Stimulated activated CD8-positive, alpha-beta memory T cell treated with anti-CD3 and anti-CD28 coated beads, Interleukin-15, amount 100 ng/mL, for 48 hours (primary cell): ENCODE measurements around the gene ZNF568.

Source experiments
- DNase-seq, 2 donors: peaks; one replicate each; pipeline ENCODE4 v3.0.0-alpha.2; 2020; ENCODE audit warnings: low read depth in 2 of 2

The ZNF568 gene

DNA sequence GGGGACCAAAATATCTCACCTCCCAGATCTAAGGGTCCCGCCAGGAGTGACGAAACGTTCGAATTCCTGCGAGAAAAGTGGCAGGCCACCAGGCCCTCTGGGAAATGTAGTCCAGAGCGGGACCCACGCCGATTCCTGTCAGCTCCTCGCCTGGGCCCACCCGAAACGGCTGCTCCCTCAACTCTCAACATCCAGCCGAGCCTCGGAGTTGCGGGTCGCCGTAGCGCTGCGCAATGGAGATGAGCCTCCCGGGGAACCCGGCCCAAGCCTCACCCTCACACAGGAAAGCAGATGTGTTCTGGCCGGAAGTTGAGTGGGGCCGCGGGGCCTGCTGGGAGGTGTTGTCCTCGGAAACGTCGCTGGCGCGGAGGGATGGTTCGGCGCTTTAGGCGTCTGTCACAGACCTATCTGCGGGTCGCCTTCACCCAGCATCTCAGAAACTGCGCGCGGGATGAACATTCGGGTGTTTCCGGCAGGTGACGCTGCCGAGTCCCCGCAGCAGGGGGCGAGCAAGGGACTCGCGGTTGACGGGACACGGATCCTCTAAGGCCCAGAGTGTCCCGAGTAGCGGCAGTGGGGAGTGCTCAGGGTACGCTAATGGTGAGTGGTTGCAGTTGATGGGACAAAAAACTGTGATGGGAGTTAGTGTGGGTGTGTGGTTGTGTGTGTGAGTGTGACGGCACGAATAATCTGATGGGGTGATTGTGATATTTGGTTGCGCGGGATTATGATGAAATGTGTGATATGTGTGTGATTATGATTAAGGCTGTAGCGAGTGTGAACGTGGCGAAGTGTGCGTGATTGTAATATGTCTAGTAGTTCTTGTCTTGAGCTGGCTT is at the start of gene ZNF568, which contains the start of gene ZNF829:
TSS of gene ZNF568 (plus strand) at position 341 of the 839 bp plus-strand sequence. CDS start 6,439 bp downstream, outside the sequence.
TSS of gene ZNF829 (minus strand) at position 300 of the 839 bp plus-strand sequence. CDS start 1,124 bp downstream, outside the sequence.
- DNase-seq, result peak; percentile 80 to 88

DNA sequence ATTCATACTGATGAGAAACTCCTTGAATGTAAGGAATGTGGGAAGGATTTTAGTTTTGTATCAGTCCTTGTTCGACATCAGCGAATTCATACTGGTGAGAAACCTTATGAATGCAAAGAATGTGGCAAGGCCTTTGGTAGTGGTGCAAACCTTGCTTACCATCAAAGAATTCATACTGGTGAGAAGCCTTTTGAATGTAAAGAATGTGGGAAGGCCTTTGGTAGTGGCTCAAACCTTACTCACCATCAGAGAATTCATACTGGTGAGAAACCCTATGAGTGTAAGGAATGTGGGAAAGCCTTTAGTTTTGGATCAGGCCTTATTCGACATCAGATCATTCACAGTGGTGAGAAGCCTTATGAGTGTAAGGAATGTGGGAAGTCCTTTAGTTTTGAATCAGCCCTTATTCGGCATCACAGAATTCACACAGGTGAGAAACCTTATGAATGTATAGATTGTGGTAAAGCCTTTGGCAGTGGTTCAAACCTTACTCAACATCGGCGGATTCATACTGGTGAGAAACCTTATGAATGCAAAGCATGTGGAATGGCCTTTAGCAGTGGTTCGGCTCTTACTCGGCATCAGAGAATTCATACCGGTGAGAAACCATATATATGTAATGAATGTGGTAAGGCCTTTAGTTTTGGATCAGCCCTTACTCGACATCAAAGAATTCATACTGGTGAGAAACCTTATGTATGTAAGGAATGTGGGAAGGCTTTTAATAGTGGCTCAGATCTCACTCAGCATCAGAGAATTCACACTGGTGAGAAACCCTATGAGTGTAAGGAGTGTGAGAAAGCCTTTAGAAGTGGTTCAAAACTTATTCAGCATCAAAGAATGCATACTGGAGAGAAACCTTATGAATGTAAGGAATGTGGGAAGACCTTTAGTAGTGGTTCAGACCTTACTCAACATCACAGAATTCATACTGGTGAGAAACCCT is 38.9 kb upstream of the ZNF568 start:
- no peak for DNase-seq

DNA sequence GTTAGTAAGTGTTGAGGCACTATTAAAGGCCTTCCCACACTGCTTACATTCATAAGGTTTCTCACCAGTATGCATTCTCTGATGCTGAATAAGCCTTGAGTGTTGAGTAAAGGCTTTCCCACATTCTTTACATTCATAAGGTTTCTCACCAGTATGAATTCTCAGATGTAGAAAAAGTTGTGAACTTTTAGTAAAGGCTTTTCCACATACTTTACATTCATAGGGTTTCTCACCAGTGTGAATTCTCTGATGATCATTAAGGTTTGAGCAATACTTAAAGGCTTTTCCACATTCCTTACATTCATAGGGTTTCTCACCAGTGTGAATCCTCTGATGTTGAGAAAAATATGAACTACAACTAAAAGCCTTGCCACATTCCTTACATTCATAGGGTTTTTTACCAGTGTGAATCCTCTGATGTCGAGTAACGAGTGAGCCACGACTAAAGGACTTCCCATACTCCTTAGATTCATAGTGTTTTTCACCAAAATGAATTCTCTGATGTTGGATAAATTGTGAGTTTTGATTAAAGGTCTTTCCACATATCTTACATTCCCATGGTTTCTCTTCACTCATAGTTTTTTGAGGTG is 24.3 kb upstream of the ZNF568 start:
- DNase-seq, result no peak

DNA sequence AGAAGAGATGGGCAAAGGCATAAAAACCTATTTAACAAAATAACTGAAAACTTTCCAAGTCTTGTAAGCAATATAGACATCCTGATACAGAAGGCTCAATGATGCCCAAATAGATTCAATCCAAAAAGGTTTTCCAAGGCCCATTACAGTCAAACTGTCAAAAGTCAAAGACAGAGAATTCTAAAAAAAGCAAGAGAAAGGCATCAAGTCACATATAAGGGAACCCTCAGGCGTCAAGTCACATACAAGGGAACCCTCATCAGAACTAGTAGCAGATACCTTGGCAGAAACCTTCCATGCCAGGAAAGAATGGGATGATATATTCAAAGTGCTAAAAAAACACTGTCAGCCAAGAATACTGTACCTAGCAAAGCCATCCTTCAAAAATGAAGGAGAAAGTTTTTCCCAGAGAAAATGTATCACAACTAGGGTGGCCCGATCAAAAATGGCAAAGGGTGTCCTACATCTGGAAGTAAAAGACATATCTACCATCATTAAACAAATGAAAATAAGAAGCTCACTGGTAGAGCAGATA is 21.2 kb upstream of the ZNF568 start:
- no peak for DNase-seq

DNA sequence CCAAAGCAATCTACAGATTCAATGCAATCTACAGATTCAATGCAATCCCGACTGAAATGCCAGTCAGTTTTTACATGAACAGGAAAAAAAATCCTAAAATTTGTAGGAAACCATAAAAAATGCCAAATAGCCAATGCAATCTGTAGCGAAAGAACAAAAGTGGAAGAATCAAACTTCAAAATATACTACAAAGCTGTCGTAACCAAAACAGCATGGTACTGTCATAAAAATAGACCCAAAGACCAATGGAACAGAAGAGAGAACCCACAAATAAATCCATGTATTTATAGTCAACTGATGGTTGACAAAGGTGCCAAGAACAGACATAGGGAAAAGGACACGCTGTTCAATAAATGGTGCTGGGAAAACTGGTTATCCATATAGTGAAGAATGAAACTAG is 17.7 kb upstream of the ZNF568 start:
- no peak for DNase-seq

DNA sequence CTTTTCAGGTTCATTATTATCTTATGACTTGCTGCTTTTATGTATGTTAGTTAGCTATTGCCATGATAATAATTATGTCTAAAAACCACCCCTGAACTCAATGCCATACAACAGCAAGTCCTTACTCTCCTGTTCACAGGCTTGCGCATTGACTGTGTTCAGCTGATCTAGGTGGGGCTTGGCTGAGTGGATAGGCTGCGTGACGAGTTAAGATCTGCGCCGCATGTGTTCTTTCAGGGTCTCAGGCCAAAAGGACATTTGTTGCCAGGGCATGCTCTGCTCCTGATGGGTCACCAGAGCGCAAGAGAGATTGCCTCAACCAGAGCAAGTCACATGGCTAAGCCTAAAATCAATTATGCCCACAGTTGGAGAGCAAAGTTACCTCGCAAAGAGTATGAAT is 859 bp downstream of the ZNF568 start:
- no peak for DNase-seq

DNA sequence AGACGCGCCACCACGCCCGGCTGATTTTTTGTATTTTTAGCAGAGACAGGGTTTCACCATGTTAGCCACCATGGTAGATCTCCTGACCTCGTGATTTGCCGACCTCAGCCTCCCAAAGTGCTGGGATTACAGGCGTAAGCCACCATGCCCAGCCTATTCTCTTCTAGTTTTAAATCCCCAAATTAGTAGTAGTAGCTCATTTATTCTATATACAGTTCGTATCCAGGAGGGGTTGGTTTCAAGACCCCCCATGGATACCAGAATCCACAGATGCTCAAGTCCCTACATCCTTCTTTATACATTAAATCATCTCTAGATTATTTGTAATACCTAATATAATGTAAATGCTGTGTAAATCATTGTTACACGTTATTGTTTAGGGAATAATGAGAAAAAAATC is 2.0 kb downstream of the ZNF568 start:
- no peak for DNase-seq

DNA sequence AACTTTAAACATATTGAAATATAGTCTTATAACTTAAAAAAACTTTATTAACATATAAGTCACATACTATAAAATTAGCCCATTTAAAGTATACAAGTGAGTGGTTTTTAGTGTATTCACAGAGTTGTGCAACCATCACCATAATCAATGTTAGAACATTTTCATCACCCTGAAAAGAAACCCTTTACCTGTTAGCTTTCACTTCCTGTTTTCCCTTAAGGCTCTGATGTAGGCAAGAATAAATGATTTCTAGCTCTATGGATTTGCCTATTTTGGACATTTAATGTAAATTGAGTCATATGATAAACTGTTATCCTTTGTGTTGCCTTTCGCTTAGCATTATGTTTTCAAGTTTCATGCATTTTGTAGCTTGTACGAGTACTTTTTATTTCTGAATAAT is 15.6 kb downstream of the ZNF568 start:
- no peak for DNase-seq

DNA sequence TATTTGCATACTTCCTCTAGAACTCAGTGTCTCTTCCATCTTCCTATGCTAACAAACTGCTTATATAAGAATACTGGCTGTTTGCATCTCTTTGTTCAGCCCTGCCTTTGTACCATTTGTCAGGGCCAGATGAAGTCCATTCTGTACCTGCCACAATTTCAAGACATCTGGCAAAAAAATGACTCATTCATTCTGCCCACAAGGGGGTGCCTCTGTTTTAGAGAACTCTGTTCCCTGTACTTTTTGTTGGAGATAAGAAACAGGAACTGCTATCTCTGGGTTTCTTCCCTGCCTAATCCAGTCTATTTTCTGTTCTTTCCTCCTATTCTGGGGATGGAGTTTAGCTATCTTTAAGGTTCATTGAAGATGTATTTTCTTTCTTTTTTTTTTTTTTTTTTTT is 23.0 kb downstream of the ZNF568 start:
- DNase-seq, result no peak

DNA sequence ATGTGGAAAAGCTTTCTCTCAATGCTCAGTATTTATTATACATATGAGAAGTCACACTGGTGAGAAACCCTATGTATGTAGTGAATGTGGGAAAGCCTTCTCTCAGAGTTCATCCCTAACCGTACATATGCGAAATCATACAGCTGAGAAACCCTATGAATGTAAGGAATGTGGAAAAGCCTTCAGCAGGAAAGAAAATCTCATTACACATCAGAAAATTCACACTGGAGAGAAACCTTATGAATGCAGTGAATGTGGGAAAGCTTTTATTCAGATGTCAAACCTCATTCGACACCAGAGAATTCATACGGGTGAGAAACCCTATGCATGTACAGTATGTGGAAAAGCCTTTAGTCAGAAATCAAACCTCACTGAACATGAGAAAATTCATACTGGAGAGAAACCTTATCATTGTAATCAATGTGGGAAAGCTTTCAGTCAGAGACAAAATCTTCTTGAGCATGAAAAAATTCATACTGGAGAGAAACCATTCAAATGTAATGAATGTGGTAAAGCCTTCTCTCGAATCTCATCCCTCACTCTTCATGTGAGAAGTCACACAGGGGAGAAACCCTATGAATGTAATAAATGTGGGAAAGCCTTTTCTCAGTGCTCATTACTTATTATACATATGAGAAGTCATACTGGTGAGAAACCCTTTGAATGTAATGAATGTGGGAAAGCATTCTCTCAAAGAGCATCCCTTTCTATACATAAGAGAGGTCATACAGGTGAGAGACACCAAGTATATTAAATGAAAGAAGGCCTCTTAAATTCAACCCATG is 34.4 kb downstream of the ZNF568 start:
- no peak for DNase-seq

DNA sequence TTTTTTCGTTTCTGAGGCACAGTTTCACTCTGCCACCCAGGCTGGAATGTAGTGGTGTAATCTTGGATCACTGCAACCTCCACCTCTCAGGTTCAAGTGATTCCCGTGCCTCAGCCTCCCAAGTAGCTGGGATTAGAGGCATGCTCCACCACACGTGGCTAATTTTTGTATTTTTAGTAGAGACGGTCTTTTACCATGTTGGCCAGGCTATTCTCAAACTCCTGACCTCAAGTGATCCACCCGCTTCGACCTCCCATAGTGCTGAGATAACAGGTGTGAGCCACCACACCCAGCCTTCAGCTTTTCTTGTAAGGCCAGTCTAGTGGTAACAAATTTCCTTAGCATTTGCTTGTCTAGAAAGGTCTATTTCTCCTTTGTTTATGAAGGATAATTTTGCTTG is 46.2 kb downstream of the ZNF568 start:
- DNase-seq, result no peak

DNA sequence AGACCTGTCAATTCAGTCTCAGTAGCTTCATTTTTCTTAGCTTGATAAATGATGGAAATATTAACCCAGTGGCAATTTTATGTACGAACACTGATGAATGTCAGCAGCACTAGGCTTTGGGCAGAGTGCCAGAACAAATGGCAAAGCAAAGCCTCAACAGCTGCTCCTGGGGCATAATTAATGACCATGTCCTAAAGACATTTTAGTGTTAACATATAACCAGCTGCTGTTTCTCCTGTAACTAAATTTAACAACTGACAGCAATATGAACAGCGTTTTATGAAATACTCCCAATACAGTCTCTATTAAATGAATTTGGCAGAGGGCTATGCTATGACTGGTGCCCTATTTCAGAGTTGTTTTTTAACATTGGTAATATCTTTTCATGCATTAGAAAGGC is 47.1 kb downstream of the ZNF568 start:
- DNase-seq, result no peak

DNA sequence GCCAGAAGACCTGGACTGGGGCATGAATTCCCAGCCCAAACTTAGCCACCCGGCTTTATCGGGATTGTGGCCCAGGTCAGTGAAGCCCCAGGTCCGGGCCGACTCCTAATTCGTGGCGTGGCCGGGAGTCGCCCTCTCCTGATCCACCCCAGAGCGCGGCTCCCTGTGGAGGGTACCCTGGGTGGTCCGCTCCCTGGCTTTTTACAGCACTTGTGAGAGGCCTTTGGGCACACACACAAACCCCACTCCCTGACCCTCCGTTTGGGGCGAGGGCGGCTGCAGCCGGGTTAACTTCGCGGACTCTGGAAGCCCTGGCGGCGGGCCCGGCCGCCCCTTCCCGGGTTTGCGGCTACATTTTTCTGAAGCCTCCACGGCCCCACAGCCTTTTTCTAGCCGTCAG is 56.4 kb downstream of the ZNF568 start:
- no peak for DNase-seq

DNA sequence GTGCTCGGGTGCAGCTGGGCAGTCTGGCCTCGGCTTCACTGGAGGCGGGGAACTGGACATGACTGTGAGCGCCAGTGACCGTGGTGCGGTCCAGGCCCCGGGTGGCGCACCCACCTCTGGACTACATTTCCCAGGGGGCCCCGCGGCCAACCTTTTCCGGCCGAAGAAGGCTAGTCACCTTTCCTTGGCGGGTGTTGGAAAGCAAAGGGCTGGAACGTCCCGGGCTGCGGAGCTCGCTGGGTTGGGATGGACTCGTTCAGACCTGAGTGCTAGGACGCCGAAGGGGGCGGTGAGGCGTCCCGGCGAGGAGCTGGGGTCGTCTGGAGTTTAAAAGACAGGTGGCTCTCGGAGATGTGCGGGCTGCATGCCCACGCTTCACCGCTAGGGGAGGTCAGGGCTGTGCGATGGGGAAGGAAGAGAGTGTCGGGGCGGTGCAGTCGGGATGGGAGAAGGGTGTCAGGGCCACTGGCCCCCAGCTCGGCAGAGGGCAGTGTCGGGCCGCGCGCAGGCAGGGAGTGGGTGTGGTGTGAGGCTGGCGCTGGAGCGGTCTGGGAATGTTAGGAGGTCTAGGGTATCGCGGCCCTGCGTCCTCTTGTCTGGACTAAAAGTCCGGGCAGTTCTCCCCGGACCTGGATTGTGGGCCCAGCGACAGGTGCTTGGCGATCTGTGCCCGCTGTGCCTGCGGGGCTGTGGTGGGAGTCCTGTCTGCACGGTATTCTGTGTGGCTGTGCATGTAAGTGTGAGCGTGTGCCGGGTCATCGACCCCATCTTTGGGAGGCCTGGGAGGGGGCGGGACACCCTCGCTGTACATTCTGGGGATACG is 57.1 kb downstream of the ZNF568 start:
- DNase-seq, result peak; percentile 52 to 58

DNA sequence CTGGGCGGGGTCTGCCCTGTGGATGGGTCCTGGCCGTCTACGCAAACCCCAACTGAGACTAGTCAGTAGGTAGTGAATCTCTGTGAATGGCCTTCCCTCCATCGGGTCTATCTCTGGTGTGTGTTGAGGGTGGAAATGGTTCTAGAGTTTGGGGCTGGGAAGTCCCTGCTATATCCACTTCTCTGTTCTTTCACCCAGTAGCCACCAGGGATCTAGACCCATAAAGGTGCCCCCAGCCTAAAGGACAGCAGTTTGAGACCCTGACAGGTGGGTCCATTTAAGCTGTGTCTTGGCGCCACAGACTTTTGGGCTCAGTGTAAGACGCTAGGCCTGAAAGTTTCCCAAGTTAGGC is 57.7 kb downstream of the ZNF568 start:
- no peak for DNase-seq

DNA sequence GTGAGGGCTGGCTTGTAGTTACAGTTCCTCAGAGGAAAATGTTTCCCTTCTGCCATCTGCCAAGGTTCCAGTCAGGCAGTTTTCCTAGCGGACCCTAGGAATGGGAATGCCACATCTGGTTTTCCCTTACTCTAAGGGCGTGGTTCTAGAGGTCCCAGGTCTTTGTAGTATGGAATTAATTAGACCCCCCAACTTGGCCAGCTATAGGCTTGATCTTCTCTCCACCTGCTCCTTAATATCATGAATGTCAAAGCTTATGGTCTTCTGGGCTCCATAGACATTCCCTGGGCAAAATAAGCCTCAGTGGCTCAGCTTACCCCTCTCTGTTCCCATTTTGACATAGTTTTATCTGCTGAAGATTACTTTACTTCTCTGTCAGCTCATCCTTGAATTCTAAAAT is 70.0 kb downstream of the ZNF568 start:
- no peak for DNase-seq

DNA sequence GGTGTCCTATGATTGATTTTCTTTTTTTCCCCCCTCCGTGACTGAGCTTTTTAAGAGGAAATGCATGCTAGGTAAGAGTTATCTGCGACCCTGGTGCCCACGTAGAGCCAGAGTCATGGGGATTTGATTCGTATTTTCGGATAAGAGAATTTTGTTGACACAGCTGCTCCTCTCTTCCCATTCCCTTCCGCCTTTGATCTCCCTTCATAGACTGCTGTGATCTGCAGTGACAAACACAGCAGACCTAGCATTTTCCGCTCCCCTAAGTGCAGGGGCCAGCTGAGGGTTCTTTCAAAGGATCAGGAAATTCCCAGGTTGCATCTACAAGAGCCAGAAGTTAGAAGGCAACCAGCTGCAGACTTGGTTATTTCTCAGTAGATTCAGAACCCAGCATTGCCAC is 70.5 kb downstream of the ZNF568 start:
- DNase-seq, result no peak

DNA sequence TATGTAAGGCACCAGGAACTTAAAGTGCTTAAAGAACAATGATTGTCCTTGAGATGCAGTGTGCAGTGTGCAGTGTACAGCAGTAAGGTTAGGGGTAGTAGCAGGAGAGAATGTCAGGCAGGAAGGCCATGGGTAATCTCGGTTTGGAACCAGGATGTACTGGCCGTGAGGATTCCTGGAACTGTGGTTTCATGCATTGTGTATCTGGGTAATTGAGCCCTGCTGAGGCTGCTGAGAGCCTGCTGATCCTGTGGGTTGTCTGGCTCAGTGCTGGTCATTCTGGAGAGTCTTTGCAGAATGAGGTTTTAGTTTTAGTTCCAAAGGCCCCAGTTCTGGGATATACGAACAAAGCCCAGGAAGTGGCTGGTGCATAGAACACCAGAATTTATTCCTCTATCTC is 71.0 kb downstream of the ZNF568 start:
- no peak for DNase-seq

DNA sequence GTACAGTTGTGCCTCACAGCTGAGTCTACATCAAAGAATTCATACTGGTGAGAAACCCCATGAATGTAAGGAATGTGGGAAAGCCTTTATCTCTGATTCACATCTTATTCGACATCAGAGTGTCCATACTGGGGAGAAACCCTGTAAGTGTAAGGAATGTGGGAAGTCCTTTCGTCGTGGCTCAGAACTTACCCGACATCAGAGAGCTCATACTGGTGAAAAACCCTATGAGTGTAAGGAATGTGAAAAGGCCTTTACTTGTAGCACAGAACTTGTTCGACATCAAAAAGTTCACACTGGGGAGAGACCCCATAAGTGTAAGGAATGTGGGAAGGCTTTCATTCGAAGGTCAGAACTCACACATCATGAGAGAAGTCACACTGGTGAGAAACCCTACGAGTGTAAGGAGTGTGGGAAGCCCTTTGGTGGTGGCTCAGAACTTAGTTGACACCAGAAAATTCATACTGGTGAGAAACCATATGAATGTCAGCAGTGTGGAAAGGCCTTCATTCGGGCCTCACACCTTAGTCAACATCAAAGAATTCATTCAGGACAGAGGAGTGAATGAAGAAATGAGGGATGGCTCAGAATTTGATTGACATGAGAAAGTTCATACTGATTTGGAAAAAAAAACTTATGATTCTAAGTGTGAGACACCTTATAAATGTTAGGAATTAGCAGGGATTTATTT is 81.2 kb downstream of the ZNF568 start:
- DNase-seq, result no peak

DNA sequence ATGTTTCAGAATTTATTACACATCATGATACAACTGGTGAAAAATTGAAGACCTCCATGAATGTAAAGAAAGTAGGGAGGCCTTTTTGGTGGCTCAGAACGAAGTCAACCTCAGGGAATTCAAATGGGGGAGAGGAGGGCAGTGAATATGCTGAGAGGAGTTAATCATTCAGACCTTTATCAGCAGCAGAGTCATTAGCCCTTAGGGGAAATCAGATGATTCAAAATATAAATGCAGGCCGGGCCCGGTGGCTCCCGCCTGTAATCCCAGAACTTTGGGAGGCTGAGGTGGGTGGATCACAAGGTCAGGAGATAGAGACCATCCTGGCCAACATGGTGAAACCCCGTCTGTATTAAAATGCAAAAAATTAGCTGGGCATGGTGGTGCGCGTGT is 81.7 kb downstream of the ZNF568 start:
- DNase-seq, result no peak
